ENCODE data around the gene PIGP. TPM values are rescaled to one million over a fixed set of nuclear protein-coding genes. Genes with fewer than 3 reads are reported as not detected.

PIGP gene
- total and polyA plus RNA-seq, 2 donors (not counting 3 experiments of a cell fraction or from before 2014, with no cell fraction given): 11.4 to 18.9 TPM

DNA sequence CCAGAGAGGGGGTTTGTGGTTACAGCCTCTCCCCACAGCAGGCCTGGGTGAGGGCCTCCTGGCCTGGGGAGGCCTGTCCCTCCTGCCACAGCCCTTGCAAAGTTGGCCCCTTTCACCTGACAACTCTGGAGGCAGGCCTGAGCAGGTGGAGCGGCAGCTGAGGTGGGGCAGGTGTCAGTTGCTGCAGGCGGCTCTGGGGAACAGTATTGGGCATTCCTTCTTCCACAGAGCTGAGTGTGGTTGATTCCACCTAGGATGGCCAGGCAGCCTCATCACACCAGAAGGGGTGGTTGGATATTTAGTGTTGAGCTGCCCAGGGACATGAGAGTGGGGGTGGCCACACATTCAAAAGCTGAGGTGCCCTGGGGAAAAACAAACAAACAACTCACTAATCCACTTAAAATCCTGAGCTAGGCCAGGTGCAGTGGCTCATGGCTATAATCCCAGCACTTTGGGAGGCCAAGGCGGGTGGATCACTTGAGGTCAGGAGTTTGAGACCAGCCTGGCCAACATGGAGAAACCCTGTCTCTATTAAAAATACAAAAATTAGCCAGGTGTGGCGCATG, 31.1 kb downstream of the PIGP start:
- Histone ChIP-seq H3K9me1 (replicated peaks; ENCODE audit: control insufficient read depth, extremely low read depth, insufficient read depth, low read length) (no peaks in the 10 kb centered on the region), H4K20me1 (replicated peaks; ENCODE audit: control insufficient read depth, extremely low read depth, insufficient read depth, low read length) (no peaks in the 10 kb centered on the region), H3K4me1 (ENCODE audit: control insufficient read depth, extremely low read depth, insufficient read depth, low read length) (no peaks in the 10 kb centered on the region), H3K4me2 (ENCODE audit: insufficient read depth, low read length) (no peak overlapping the region), H3K9me3 (replicated peaks; ENCODE audit: control insufficient read depth, insufficient read depth, low read length) (no peaks in the 10 kb centered on the region), H3K27ac (ENCODE audit: insufficient read depth, low read depth, low read length) (no peak overlapping the region), H3K79me2 (ENCODE audit: control insufficient read depth, insufficient read depth, low read length) (no peaks in the 10 kb centered on the region), H3K36me3 (ENCODE audit: control insufficient read depth in 2 of 2, extremely low read depth in 1 of 2, insufficient read depth in 2 of 2, low read length in 2 of 2) (no peaks in the 10 kb centered on the region), H3K9ac (replicated peaks; ENCODE audit: extremely low read depth, insufficient read depth, low read length) (no peak overlapping the region), H3K27me3 (ENCODE audit: control insufficient read depth in 2 of 2, insufficient read depth in 2 of 2, low read length in 2 of 2) (peaks cover 6% of the 10 kb centered on the region in 2 experiments), H2AFZ (ENCODE audit: low read depth, low read length) (no peak overlapping the region), H3K4me3 (replicated peaks in 1 of 3; ENCODE audit: insufficient read depth in 1 of 3, low read depth in 1 of 3, low read length in 3 of 3) (no peak overlapping the region)
- POLR2A ChIA-PET: no interaction called here
- BruUV-seq (replicated peaks): no TSS peak
- FAIRE-seq: no peak
- no peak for TF ChIP-seq POLR2AphosphoS5 (IDR thresholded peaks at IDR 0.05; ENCODE audit: insufficient read depth, low read depth, low read length)
- TF ChIP-seq POLR2A (IDR thresholded peaks at IDR 0.05; ENCODE audit: low read depth, low read length): no peak
- TF ChIP-seq, protein P1, sequence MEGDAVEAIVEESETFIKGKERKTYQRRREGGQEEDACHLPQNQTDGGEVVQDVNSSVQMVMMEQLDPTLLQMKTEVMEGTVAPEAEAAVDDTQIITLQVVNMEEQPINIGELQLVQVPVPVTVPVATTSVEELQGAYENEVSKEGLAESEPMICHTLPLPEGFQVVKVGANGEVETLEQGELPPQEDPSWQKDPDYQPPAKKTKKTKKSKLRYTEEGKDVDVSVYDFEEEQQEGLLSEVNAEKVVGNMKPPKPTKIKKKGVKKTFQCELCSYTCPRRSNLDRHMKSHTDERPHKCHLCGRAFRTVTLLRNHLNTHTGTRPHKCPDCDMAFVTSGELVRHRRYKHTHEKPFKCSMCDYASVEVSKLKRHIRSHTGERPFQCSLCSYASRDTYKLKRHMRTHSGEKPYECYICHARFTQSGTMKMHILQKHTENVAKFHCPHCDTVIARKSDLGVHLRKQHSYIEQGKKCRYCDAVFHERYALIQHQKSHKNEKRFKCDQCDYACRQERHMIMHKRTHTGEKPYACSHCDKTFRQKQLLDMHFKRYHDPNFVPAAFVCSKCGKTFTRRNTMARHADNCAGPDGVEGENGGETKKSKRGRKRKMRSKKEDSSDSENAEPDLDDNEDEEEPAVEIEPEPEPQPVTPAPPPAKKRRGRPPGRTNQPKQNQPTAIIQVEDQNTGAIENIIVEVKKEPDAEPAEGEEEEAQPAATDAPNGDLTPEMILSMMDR (IDR thresholded peaks at IDR 0.05; ENCODE audit: extremely low read depth in 1 of 2, insufficient read depth in 1 of 2, low read depth in 1 of 2, low read length in 2 of 2): no peak
- TF ChIP-seq FOS (IDR thresholded peaks at IDR 0.05; ENCODE audit: borderline replicate concordance, insufficient read depth, low read length): no peak
- TF ChIP-seq JUN (IDR thresholded peaks at IDR 0.05; ENCODE audit: borderline replicate concordance, insufficient read depth, insufficient read length, low read depth): no peak
- no peak for TF ChIP-seq MYC (IDR thresholded peaks at IDR 0.05; ENCODE audit: low read depth, low read length)
- TF ChIP-seq GATA2 (IDR thresholded peaks at IDR 0.05; ENCODE audit: insufficient read depth, insufficient read length, low read depth, low read length): no peak
- TF ChIP-seq, protein P2, sequence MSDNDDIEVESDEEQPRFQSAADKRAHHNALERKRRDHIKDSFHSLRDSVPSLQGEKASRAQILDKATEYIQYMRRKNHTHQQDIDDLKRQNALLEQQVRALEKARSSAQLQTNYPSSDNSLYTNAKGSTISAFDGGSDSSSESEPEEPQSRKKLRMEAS (IDR thresholded peaks at IDR 0.05; ENCODE audit: insufficient read depth, insufficient read length): no peak
- TF ChIP-seq EZH2 (IDR thresholded peaks at IDR 0.05; ENCODE audit: borderline replicate concordance, low read depth, low read length, severe bottlenecking): no peak
- CTCF ChIA-PET: interaction anchor here (1.1 kb wide), 1 partner anchor 28 kb away, joined by 3 read pairs; no protein-coding TSS in a partner anchor
- no peak for DNase-seq (ENCODE audit: low read depth, low spot score)
- dilution Hi-C loops (cut with MboI; ENCODE audit: extremely low pct_ligation_motif_present, low sequenced_read_pairs): no loop called here
- intact Hi-C loops (cut with micrococcal nuclease): no loop called here

All from endothelial cell of umbilical vein (primary cell).